NCI-H748 (cell line): ENCODE data around the gene FAM241A.

ENCODE experiments used
- DNase-seq: peaks from one replicate; lab custom pipeline; 2025; ENCODE audit not compliant: unreplicated experiment; lab: John Stamatoyannopoulos, UW

Gene FAM241A

GRCh38 chr4:112213091-112213490 is 67.8 kb downstream of the FAM241A start:
- no peak for DNase-seq

GRCh38 chr4:112213856-112214255 is 68.6 kb downstream of the FAM241A start:
- no peak for DNase-seq

- peak; percentile 20 for DNase-seq
Observed at GRCh38 chr4:112214390-112215264, 69.4 kb downstream of the FAM241A start.

GRCh38 chr4:112219826-112220366 is 74.6 kb downstream of the FAM241A start:
- DNase-seq = no peak

- no peak for DNase-seq
Observed at GRCh38 chr4:112222219-112222955, 77.1 kb downstream of the FAM241A start.

- DNase-seq = no peak
Observed at GRCh38 chr4:112225157-112225556, 79.9 kb downstream of the FAM241A start.

GRCh38 chr4:112230879-112231778 is 85.9 kb downstream of the FAM241A start:
- peak; percentile 94 for DNase-seq

GRCh38 chr4:112231779-112232713 is 86.8 kb downstream of the FAM241A start, which contains the start of gene AP1AR:
TSS of gene AP1AR (plus strand) at chr4:112231787. CDS start at chr4:112232092, 305 bp downstream.
- DNase-seq = peak; percentile 84

GRCh38 chr4:112234952-112235609 is 89.8 kb downstream of the FAM241A start:
- DNase-seq = peak; percentile 37

GRCh38 chr4:112236040-112236439 is 90.8 kb downstream of the FAM241A start:
- DNase-seq = no peak

GRCh38 chr4:112238833-112239232 is 93.6 kb downstream of the FAM241A start:
- DNase-seq = no peak
